GM23338 (cell line): ENCODE measurements around the gene RAD51B. TPM values are rescaled to one million over a fixed set of nuclear protein-coding genes. Genes with fewer than 3 reads are reported as not detected.

Source experiments
- ATAC-seq: fragments of 200-7000 bp; cut with Tn5 transposase; 3 replicates; pipeline ENCODE4 v1.9.1; 2020
- DNase-seq: peaks from one replicate; pipeline ENCODE4 v3.0.0-alpha.2; 2015; ENCODE audit warnings: low spot score
- H2AFZ ChIP-seq: fragments of 200-600 bp; sonication (generic); 2 replicates; pipeline ENCODE4 v1.8.0; 2016; ENCODE audit warnings: antibody characterized with exemption, mild to moderate bottlenecking, moderate library complexity
- H3F3A ChIP-seq: fragments of 200-600 bp; sonication (generic); replicated peaks from 2 replicates; pipeline ENCODE4 v1.8.0; 2017; ENCODE audit warnings: antibody characterized with exemption, mixed run types, low read depth
- H3K27ac ChIP-seq: fragments of 200-600 bp; sonication (generic); 2 replicates; pipeline ENCODE4 v1.6.1; 2016; ENCODE audit warnings: low read depth
- H3K27me3 ChIP-seq: fragments of 200-600 bp; sonication (generic); 2 replicates; pipeline ENCODE4 v1.8.0; 2016; ENCODE audit warnings: mild to moderate bottlenecking, mixed run types, moderate library complexity; ENCODE audit not compliant: insufficient read depth
- H3K36me3 ChIP-seq: fragments of 200-600 bp; sonication (generic); 2 replicates; pipeline ENCODE4 v1.8.0; 2016; ENCODE audit warnings: mild to moderate bottlenecking; ENCODE audit not compliant: insufficient read depth
- H3K4me1 ChIP-seq: fragments of 200-600 bp; sonication (generic); 2 replicates; pipeline ENCODE4 v1.8.0; 2016; ENCODE audit warnings: mild to moderate bottlenecking, moderate library complexity; ENCODE audit not compliant: insufficient read depth
- H3K4me2 ChIP-seq: fragments of 200-600 bp; sonication (generic); 2 replicates; pipeline ENCODE4 v1.7.1; 2017; ENCODE audit warnings: mixed run types
- H3K4me3 ChIP-seq: fragments of 200-600 bp; sonication (generic); 2 replicates; pipeline ENCODE4 v1.6.1; 2016; ENCODE audit warnings: mixed run types
- H3K79me2 ChIP-seq: fragments of 200-600 bp; sonication (generic); replicated peaks from 2 replicates; pipeline ENCODE4 v1.8.0; 2017; ENCODE audit warnings: mild to moderate bottlenecking; ENCODE audit not compliant: insufficient read depth
- H3K9me2 ChIP-seq: fragments of 200-600 bp; sonication (generic); 2 replicates; pipeline ENCODE4 v1.8.0; 2017; ENCODE audit not compliant: insufficient read depth
- H4K20me1 ChIP-seq: fragments of 200-600 bp; sonication (generic); replicated peaks from 2 replicates; pipeline ENCODE4 v1.8.0; 2017; ENCODE audit warnings: mild to moderate bottlenecking; ENCODE audit not compliant: insufficient read depth
- H3K27ac Mint-ChIP-seq: 2 replicates; pipeline ENCODE4 v1.8.0; 2020; ENCODE audit warnings: inconsistent platforms, mild to moderate bottlenecking, moderate library complexity, mixed read lengths
- H3K27me3 Mint-ChIP-seq: 3 replicates; pipeline ENCODE4 v1.8.0; 2022; ENCODE audit warnings: low read depth, mild to moderate bottlenecking, moderate library complexity, mixed read lengths, inconsistent platforms; ENCODE audit not compliant: insufficient read depth, poor library complexity
- H3K36me3 Mint-ChIP-seq: 3 replicates; pipeline ENCODE4 v1.8.0; 2021; ENCODE audit warnings: low read depth, mild to moderate bottlenecking, inconsistent platforms, moderate library complexity, mixed read lengths
- H3K4me1 Mint-ChIP-seq: 3 replicates; pipeline ENCODE4 v1.8.0; 2020; ENCODE audit warnings: mild to moderate bottlenecking, inconsistent platforms, mixed read lengths
- H3K4me3 Mint-ChIP-seq: 3 replicates; pipeline ENCODE4 v1.8.0; 2021; ENCODE audit warnings: moderate library complexity, mild to moderate bottlenecking, inconsistent platforms, mixed read lengths
- H3K9me3 Mint-ChIP-seq: 3 replicates; pipeline ENCODE4 v1.8.0; 2020; ENCODE audit warnings: moderate library complexity, mild to moderate bottlenecking, inconsistent platforms, mixed read lengths
- CREB1 ChIP-seq: fragments of 250-450 bp; sonication (Bioruptor Pico); IDR thresholded peaks from 2 replicates; pipeline ENCODE4 v1.5.0; 2020; ENCODE audit warnings: low read depth, mild to moderate bottlenecking, moderate library complexity
- EZH2 ChIP-seq: fragments of 200-600 bp; sonication (generic); IDR thresholded peaks from one replicate; pipeline ENCODE4 v1.8.0; 2017; ENCODE audit warnings: antibody characterized with exemption, mild to moderate bottlenecking, low read depth; ENCODE audit not compliant: unreplicated experiment
- EZH2phosphoT487 ChIP-seq: fragments of 200-600 bp; sonication (generic); IDR thresholded peaks from one replicate; pipeline ENCODE4 v1.8.1; 2018; ENCODE audit warnings: antibody characterized with exemption; ENCODE audit not compliant: unreplicated experiment
- JUNB ChIP-seq: IDR thresholded peaks from one replicate; pipeline ENCODE4 v1.6.1; 2016; ENCODE audit warnings: antibody characterized with exemption; ENCODE audit not compliant: unreplicated experiment
- NANOG ChIP-seq: IDR thresholded peaks from 2 replicates; pipeline ENCODE4 v1.6.1; 2016; ENCODE audit warnings: antibody characterized with exemption, borderline replicate concordance
- POLR2AphosphoS5 ChIP-seq: IDR thresholded peaks from 2 replicates; pipeline ENCODE4 v1.6.1; 2016; ENCODE audit warnings: antibody characterized with exemption, low read depth
- STAT1 ChIP-seq: IDR thresholded peaks from one replicate; pipeline ENCODE4 v1.6.1; 2016; ENCODE audit warnings: antibody characterized with exemption; ENCODE audit not compliant: unreplicated experiment
- ZNF114 ChIP-seq: fragments of 250-450 bp; sonication (Bioruptor Pico); IDR thresholded peaks from 2 replicates; pipeline ENCODE4 v1.5.0; 2020; ENCODE audit warnings: mild to moderate bottlenecking, moderate library complexity
- ZNF331 ChIP-seq: fragments of 250-450 bp; sonication (Bioruptor Pico); IDR thresholded peaks from 2 replicates; pipeline ENCODE4 v1.5.0; 2020; ENCODE audit warnings: low read depth, mild to moderate bottlenecking, moderate library complexity
- polyA plus RNA-seq: library from polyadenylated mRNA; unstranded; fragments of >200 nt; fragmentation: Nextera tagmentation; extraction: Ambion mirVana; gene quantifications from 2 replicates; pipeline ENCODE4 v1.2.1, GENCODE V29; 2016
- total RNA-seq: library from RNA; depleted of rRNA; stranded (reverse); fragments of >200 nt; shearing (Covaris generic); gene quantifications from 2 replicates; pipeline ENCODE4 v1.2.3, GENCODE V29; 2014
- TF ChIP-seq, protein P1 (sequence below), 2 experiments: fragments of 200-600 bp in 1 of 2; sonication (generic) in 1 of 2; conservative IDR thresholded peaks; 2 replicates each; pipeline versions ENCODE4 v1.5.1 to v1.6.1; 2016 to 2017; ENCODE audit warnings: antibody characterized with exemption in 2 of 2, low read depth in 2 of 2, mild to moderate bottlenecking in 2 of 2, moderate library complexity in 1 of 2
- TF ChIP-seq, protein P2 (sequence below): IDR thresholded peaks from 2 replicates; pipeline ENCODE4 v1.6.1; 2016; ENCODE audit warnings: antibody characterized with exemption
- TF ChIP-seq, protein P3 (sequence below): IDR thresholded peaks from one replicate; pipeline ENCODE4 v1.6.1; 2018; ENCODE audit warnings: antibody characterized with exemption; ENCODE audit not compliant: unreplicated experiment

RAD51B gene
- total and polyA plus RNA-seq, 2 experiments from 2014 or later: 15.7 to 29.1 TPM

DNA sequence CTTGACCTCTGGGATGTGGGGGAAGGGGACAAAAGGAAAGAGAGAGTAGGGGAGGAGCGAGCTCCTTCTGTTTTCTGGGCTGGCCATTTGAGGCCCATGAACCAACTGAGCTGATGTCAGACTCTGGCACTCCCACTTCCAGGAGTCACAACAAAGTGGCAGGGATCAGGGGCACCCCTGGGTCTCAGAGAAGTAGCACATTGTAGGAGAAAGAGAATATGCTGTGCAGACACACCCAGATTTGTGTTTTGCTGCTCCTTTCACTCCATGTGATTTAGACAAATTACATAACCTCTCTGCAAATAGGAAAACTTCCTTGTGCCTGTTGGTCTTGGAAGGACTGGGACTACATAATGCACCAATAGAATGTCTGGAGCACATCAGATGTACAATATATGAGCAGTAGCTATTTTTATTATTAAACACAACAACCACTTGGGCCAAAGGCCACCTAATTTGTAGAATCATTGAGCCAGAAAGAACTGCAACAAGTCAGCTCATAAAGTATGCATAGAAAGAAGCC, 707.8 kb downstream of the RAD51B start:
- H3K4me1 ChIP-seq: no peaks in the 10 kb centered on the region; the same call in 1 of the 2 replicates
- no peaks in the 10 kb centered on the region for H4K20me1 ChIP-seq
- Mint-ChIP-seq H3K4me1 (peaks cover 17% of the 10 kb centered on the region; the same call in 2 of the 3 replicates), H3K27me3 (peaks cover 5% of the 10 kb centered on the region), H3K36me3 (peaks cover 23% of the 10 kb centered on the region), H3K27ac (0 out of 2 replicates have a peak overlapping the region, but pooled peaks have one; percentile 81), H3K4me3 (no peak overlapping the region), H3K9me3 (peaks cover 23% of the 10 kb centered on the region)
- no peak overlapping the region for H3K27ac ChIP-seq
- H2AFZ ChIP-seq: no peak overlapping the region
- peaks cover 18% of the 10 kb centered on the region for H3K9me2 ChIP-seq
- no peaks in the 10 kb centered on the region for H3F3A ChIP-seq
- H3K4me3 ChIP-seq: no peak overlapping the region
- TF ChIP-seq ZNF331 (no peak), EZH2 (no peak), EZH2phosphoT487 (no peak), STAT1 (no peak)
- TF ChIP-seq, protein P1, sequence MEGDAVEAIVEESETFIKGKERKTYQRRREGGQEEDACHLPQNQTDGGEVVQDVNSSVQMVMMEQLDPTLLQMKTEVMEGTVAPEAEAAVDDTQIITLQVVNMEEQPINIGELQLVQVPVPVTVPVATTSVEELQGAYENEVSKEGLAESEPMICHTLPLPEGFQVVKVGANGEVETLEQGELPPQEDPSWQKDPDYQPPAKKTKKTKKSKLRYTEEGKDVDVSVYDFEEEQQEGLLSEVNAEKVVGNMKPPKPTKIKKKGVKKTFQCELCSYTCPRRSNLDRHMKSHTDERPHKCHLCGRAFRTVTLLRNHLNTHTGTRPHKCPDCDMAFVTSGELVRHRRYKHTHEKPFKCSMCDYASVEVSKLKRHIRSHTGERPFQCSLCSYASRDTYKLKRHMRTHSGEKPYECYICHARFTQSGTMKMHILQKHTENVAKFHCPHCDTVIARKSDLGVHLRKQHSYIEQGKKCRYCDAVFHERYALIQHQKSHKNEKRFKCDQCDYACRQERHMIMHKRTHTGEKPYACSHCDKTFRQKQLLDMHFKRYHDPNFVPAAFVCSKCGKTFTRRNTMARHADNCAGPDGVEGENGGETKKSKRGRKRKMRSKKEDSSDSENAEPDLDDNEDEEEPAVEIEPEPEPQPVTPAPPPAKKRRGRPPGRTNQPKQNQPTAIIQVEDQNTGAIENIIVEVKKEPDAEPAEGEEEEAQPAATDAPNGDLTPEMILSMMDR (conservative IDR thresholded peaks at IDR 0.05; ENCODE audit: low read depth in 2 of 2): no peak
- no peaks in the 10 kb centered on the region for H3K79me2 ChIP-seq
- peaks cover 12% of the 10 kb centered on the region for H3K36me3 ChIP-seq
- ATAC-seq (peak; percentile 73), DNase-seq (no peak)
- H3K27me3 ChIP-seq: no peaks in the 10 kb centered on the region
- no peak overlapping the region for H3K4me2 ChIP-seq

DNA sequence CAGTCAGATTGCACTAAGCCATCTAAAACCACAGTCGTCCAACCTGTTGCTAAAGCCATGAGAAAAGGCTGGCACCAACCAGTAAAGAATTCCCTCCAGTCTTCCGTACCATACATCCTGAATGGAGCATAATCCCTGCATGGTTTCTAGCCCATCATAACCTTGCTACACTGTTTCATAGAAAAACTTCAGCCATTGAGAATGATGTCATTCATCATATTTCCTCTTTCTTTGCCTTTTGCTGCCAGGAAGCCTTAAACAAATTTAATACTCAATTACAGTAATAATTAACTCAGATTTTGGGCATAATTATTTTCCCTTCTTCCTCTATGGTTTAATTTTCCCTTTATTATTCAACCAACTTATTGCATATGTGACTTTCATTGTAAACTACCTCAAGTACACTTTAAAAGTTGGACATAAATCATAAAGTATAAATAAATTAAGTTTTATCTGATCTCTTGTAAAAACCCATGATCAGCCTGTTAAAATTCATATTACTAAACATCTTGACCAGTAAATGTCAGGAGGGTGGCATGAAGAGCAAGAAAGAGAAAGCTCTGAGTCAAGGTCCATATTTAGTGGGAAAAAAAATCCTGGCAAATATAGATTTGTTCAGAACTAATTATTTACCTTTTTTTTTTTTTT, 708.6 kb downstream of the RAD51B start:
- H3K27me3 ChIP-seq: no peaks in the 10 kb centered on the region
- peaks cover 23% of the 10 kb centered on the region for H3K9me3 Mint-ChIP-seq
- H3K36me3 Mint-ChIP-seq: peaks cover 23% of the 10 kb centered on the region
- no peak for ATAC-seq
- H4K20me1 ChIP-seq: no peaks in the 10 kb centered on the region
- peaks cover 12% of the 10 kb centered on the region; the same call in 2 of the 3 replicates for H3K4me1 Mint-ChIP-seq
- no peak for DNase-seq
- no peaks in the 10 kb centered on the region for H3F3A ChIP-seq
- no peak overlapping the region for H3K27ac Mint-ChIP-seq
- H3K36me3 ChIP-seq: peaks cover 12% of the 10 kb centered on the region
- no peak overlapping the region for H2AFZ ChIP-seq
- H3K4me3 Mint-ChIP-seq: no peak overlapping the region
- H3K4me2 ChIP-seq: no peak overlapping the region
- no peaks in the 10 kb centered on the region for H3K79me2 ChIP-seq
- H3K4me1 ChIP-seq: no peaks in the 10 kb centered on the region; the same call in 1 of the 2 replicates
- no peak overlapping the region for H3K27ac ChIP-seq
- H3K4me3 ChIP-seq: no peak overlapping the region
- peaks cover 5% of the 10 kb centered on the region for H3K27me3 Mint-ChIP-seq
- peaks cover 18% of the 10 kb centered on the region for H3K9me2 ChIP-seq
- TF ChIP-seq CREB1 (CRISPR knock-in tag): no peak
- no peak for TF ChIP-seq POLR2AphosphoS5
- TF ChIP-seq JUNB: no peak
- TF ChIP-seq, protein P2, sequence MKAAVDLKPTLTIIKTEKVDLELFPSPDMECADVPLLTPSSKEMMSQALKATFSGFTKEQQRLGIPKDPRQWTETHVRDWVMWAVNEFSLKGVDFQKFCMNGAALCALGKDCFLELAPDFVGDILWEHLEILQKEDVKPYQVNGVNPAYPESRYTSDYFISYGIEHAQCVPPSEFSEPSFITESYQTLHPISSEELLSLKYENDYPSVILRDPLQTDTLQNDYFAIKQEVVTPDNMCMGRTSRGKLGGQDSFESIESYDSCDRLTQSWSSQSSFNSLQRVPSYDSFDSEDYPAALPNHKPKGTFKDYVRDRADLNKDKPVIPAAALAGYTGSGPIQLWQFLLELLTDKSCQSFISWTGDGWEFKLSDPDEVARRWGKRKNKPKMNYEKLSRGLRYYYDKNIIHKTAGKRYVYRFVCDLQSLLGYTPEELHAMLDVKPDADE: no peak
- no peak for TF ChIP-seq STAT1
- TF ChIP-seq, protein P3, sequence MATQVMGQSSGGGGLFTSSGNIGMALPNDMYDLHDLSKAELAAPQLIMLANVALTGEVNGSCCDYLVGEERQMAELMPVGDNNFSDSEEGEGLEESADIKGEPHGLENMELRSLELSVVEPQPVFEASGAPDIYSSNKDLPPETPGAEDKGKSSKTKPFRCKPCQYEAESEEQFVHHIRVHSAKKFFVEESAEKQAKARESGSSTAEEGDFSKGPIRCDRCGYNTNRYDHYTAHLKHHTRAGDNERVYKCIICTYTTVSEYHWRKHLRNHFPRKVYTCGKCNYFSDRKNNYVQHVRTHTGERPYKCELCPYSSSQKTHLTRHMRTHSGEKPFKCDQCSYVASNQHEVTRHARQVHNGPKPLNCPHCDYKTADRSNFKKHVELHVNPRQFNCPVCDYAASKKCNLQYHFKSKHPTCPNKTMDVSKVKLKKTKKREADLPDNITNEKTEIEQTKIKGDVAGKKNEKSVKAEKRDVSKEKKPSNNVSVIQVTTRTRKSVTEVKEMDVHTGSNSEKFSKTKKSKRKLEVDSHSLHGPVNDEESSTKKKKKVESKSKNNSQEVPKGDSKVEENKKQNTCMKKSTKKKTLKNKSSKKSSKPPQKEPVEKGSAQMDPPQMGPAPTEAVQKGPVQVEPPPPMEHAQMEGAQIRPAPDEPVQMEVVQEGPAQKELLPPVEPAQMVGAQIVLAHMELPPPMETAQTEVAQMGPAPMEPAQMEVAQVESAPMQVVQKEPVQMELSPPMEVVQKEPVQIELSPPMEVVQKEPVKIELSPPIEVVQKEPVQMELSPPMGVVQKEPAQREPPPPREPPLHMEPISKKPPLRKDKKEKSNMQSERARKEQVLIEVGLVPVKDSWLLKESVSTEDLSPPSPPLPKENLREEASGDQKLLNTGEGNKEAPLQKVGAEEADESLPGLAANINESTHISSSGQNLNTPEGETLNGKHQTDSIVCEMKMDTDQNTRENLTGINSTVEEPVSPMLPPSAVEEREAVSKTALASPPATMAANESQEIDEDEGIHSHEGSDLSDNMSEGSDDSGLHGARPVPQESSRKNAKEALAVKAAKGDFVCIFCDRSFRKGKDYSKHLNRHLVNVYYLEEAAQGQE: no peak
- TF ChIP-seq EZH2phosphoT487: no peak
- no peak for TF ChIP-seq NANOG
- no peak for TF ChIP-seq EZH2
- no peak for TF ChIP-seq ZNF114 (CRISPR knock-in tag)
